ENCODE results near the gene FABP1. TPM values are rescaled to one million over a fixed set of nuclear protein-coding genes. Genes with fewer than 3 reads are reported as not detected.

FABP1 gene
- total RNA-seq (2022; extraction: Qiagen RNA extraction) = 0.24 TPM in 1 of 5 replicates, not detected in the others

DNA sequence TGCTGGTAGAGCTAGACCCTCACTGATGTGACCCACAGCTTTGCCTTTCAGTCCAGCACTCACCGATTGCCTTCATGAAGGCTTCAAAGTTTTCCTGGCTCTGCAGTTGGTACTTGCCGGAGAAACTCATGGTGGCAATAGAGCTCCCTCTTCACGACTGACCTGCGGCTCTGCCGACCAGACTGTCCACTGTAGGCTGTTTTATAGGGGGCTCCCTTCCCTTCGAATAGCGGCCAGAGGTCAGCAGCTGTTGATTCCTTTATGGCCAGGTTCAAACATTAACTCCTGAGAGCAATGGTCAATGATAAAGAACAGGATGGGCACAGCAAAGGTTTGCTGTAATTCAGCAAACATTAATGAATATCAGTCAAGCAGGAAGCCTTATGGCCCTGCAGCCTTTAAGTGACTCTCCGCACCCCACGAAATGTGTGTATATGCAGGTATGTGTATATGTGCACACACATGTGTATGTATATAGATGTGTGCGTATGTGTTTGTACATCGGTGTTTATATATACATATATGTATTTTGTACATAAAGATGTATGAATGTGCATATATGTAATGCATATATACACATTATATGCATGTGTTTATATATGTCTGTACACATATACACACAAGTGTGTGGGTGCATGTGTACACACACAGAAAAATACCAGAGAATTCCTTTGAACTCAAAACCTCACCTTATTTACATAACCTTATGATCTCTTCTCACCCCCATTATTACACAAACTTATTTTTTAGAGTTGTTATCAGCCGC, at the start of gene FABP1:
FABP1 (minus strand) TSS at position 175 of the 766 bp plus-strand sequence; CDS start at position 130, 45 bp downstream.

Other genes with a start within 250 kb of the FABP1 start
- gene RNU2-63P, start 111.5 kb downstream of the FABP1 start, total RNA-seq (2022; extraction: Qiagen RNA extraction) = not detected in 5 replicates
- 9.2 to 15.0 TPM (median 11.9 TPM) in 5 replicates for gene KRCC1, start 72.3 kb downstream of the FABP1 start, total RNA-seq (2022; extraction: Qiagen RNA extraction)
- gene SMYD1, start 60.2 kb downstream of the FABP1 start, total RNA-seq (2022; extraction: Qiagen RNA extraction) = not detected in 5 replicates
- gene THNSL2, start 42.3 kb upstream of the FABP1 start, total RNA-seq (2022; extraction: Qiagen RNA extraction) = 0.02 TPM in 1 of 5 replicates, not detected in the others